SKM-1 (cell line): Measurements from ENCODE around the gene GAS2L1.
A peak's percentile ranks its signal among the peaks of the same experiment; 100 is the strongest.
"Not testable (repeated sequence)": the region's sequence is repeated elsewhere in the genome, so short reads cannot be mapped to it uniquely, and the experiment has no call there.

Source experiments
- DNase-seq: peaks from one replicate; lab custom pipeline; 2025; ENCODE audit not compliant: unreplicated experiment; lab: John Stamatoyannopoulos, UW

Gene GAS2L1

DNA sequence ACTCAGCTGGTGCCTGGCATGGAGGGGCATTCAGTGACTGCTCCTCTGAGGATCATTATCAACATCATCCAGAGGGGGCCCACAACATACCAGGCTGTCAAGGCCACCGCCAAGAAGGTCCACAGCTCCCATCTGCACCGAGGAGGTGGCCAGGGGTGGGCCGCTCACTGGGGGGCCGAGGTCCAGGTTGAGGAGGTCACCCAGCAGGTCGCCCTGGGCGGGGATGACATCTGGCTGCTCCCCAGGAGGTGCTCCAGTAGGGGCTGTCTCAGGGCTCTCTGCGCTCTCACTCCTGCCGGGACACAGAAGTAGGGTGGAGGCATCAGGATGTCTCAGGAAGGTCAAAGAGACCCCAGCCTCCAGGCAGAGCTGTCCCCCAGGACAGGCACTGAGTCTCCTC lies 34.1 kb downstream of the GAS2L1 start:
- DNase-seq = no peak

DNA sequence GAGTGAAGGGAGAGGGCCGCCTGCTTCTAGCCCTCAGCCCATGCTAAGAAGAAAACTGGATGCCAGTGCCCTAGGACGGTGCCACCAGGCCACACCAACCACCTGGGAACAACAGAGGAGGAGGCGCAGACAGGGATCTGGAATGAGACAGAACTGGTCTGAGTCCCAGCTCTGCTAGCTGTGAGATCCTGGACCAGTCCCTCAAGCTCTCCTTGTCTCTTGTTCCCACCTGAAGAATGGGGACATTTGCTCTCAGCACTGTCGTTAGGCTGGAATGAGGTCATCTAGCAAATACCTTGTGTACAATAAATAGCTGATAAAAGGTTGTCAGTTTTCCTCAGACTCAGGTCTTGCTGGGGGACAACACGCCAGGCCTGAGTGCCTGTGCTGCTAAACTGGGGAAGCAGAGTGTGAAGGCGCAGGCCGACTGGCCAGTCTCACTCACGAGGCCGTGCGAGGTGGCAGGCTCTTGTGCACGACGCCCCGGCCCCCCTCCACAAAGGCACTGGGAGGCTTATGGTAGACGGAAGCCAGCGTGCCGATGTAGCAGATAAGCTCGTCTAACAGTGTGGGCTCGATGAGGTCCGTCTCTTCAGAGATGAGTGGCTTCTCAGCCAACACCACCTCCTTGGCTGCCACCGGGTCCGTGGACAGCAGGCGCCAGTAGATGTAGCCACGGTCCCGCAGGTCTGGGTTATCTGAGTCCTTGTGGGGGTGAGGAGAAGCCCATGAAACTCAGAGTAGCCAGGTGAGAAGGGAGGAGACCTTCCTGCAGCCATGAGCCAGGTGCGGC lies 34.8 kb downstream of the GAS2L1 start:
- no peak for DNase-seq

DNA sequence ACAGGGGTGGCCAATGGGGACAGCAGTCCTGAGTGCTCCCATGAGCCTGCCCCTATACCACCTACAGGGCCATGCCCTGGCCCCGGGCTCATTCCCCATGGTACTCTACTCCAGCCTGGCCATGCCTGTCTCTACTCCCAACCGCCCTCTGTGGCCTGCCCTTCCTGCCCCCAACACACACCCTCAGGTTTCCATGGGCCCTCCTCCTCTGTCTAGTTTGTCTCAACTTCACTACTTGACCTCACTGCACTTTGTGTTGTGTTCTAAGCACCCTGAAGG lies 35.3 kb downstream of the GAS2L1 start:
- no peak for DNase-seq

DNA sequence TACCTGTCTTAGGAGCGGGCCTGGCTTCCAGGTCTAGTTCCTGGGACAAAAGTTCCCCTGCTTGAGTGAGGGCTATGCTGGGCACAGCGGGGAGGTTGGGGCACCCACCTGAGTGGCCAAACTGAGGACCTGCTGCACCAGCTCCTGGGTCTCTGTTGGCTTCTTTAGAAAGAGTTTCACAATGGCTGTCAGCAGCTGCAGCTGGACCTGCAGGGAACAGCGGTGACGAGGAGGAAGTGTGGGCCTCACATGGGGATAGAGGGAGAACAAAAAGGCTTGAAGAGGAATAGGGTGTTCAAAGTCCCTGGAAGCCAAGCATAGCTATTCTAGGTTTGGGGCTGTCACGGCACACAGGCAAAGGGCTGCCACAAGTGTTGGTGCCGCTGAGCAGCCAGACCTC lies 35.7 kb downstream of the GAS2L1 start:
- DNase-seq = peak; percentile 22

GRCh38 chr22:29342577-29343312 lies 36.3 kb downstream of the GAS2L1 start:
- no peak for DNase-seq

DNA sequence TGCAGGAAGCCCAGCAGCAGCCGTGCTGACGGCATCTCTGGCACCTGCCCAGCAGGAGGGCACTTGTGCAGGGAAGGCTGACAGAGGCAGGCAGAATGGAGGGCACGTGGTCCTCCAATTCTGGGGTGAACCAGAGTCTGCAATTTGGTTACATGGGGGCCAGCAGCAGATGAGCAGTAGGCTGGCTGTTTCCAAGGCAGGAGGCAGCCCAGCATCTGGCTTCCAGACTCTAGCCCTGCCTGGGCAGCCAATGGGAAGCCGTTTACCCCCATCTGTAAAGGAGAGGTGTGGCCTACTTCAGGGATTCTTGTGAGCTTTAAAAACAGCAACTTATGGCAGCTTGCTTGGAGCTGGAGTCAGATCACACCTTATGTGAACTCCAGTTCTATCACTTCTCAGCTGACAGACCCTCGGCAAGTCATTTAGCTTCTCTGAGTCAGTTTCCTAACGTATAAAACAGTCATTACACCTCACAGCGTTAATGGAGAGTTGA lies 36.9 kb downstream of the GAS2L1 start:
- DNase-seq = no peak

GRCh38 chr22:29344137-29344536 lies 37.7 kb downstream of the GAS2L1 start:
- no peak for DNase-seq

- not testable (repeated sequence) for DNase-seq
These were observed 38.4 kb downstream of the GAS2L1 start for GRCh38 chr22:29344889-29345288.

DNA sequence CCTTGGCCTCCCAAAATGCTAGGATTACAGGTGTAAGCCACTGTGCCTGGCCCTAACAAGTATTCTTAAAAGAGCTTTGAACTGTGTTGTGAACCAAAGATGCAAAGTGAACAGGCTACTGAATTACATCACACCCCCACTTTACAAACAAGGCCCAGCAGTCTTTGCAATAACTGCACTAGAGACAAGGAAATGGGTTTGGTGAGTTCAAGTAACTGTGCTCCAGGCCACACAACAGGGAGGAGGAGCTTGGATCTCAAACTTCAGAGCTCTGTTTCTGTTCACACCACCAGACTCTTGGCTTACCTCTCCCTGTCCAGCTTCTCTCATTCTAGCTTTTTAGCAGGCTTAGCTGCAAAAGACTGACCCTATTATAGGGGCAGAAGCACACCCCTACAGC lies 39.5 kb downstream of the GAS2L1 start:
- DNase-seq = no peak

DNA sequence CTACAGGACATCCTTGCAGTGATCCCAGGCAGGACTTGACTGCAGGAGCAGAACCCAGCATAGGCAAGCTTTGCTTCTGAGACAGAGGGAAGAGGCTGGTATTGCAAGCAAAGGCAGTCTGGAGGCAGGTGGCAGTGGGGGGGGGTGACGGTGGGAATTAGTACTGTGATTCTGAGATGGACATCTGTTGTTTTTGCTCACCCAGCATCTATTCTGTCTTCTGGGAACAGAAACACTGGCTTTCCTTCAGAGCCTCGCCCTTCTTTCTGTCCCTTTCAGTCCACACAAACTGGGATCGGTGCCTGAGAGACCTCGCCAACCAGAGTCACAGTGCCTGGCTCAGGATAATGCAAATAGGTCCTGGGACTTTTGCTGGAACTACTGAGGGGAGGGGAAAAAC lies 40.2 kb downstream of the GAS2L1 start:
- no peak for DNase-seq

- DNase-seq = no peak
These were observed 41.6 kb downstream of the GAS2L1 start for GRCh38 chr22:29348041-29348440.

- no peak for DNase-seq
These were observed 42.5 kb downstream of the GAS2L1 start for GRCh38 chr22:29348956-29349355.

DNA sequence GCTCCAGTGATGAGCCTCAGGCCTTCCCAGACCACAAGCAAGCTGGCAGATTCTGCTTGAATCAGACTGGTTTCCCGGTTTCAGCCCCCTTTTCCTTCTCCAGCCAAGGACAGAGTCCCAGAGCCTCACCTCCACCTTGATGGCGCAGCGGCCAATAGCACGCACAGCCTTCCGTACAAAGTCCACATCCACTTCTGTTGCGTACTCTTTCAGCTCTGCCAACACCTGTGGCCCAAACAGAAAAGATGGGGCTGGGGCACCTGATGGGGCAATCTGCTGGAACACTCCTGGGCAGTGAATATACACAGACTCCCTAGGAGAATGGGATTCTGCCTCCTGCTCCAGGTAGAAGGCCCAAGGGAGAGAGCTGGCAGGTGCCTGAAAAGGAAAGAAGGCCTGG lies 44.6 kb downstream of the GAS2L1 start:
- no peak for DNase-seq

DNA sequence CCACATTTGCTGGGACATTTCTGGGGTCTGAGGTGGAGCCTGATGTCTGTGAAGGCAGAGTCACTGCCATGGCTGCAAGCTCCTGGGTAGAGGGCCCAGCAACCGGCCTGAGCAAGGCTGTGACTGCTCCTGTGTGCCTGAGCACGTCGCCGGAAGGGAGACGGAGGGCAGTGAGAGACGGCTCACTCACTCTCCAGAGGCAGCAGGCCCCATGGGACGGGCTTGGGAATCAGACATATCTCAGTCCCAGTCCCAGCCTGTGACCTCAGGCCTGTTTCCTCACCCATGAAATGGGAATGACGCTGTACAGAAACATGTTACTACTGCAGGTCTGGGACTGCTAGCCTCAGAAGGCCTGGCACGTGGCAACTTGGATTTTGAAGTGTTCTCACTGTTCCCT lies 45.4 kb downstream of the GAS2L1 start:
- DNase-seq = no peak

DNA sequence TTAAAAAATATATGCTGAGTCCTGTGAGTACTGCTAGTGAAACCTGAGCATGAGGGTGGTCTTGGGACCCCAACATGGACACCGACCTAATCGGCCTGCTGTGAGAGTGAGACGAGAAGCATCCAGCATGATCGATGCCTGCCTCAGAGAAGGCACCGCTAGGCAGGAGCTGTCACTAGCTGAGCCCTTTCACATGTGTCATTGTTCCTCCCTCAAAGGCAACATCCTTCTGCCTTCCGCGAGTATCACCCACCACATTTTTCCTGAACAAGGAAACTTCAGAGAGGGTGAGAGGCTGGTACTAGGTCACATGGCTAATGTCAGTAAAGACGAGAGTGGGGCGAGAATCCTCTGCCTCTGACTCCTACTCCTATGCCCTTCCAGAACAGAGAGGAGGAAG lies 46.3 kb downstream of the GAS2L1 start:
- DNase-seq = no peak

DNA sequence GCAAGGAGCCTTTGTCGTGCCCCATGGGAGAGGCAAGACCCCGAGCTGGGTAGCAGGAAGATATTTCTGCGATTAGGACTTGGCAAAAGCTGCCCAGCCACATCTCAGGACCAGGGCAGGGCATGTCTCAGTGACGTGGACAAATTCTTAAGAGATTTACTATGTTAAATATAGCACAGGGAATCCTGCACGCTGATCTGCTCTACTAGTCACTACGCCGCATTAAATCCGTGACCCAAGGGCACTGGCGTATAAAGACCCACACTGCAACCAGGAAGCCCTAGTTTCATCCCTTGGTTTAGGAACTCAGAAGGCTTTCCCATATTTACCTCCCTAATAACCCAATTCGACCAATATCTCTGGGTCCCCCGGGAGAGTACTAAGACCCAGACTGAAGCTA lies 46.8 kb downstream of the GAS2L1 start:
- DNase-seq = no peak

GRCh38 chr22:29353860-29354259 lies 47.4 kb downstream of the GAS2L1 start:
- DNase-seq = no peak

- DNase-seq = not testable (repeated sequence)
These were observed 50.9 kb downstream of the GAS2L1 start for GRCh38 chr22:29357193-29357890.

DNA sequence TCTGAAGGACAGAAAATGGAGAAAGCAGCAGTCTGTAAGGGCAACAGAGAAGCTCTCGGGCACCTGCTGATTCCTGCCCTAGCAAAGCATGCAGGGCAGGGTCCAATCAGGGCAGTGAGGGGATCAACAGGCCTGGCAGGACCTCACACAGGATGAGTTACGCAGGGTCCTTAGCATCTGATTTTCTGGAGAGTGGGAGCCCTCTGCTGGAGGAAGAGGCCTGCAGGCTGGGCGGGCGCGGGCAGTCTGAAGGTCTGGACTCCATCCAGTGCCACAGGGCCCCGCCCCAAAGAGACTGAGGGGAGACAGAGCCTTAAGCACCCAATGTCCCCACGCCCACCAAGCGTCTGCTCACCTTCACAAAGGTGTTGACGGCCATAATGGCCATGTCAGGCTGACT lies 53.0 kb downstream of the GAS2L1 start:
- no peak for DNase-seq
